SH-SY5Y (cell line): ENCODE measurements around the gene CEP131.

Source experiments
- GATA2 ChIP-seq: IDR thresholded peaks from 2 replicates; pipeline ENCODE4 v1.6.1; 2011; ENCODE audit warnings: mild to moderate bottlenecking, low read depth, low read length
- GATA3 ChIP-seq: IDR thresholded peaks from 2 replicates; pipeline ENCODE4 v1.6.1; 2011; ENCODE audit warnings: low read depth, mild to moderate bottlenecking, low read length, moderate library complexity

GRCh38 chr17:81265576-81265975, 42.8 kb upstream of the CEP131 start:
- TF ChIP-seq GATA2 (no peak), GATA3 (no peak)
